Adrenal gland (tissue), 5 donors: Measurements from ENCODE around the gene SLC34A3.

Experiments used
- POLR2A ChIP-seq, 2 donors: fragments of 450-650 bp; IDR thresholded peaks; one replicate each; pipeline ENCODE4 v1.6.1; 2017; ENCODE audit warnings: antibody characterized with exemption in 2 of 2, mild to moderate bottlenecking in 2 of 2, moderate library complexity in 1 of 2
- TF ChIP-seq, protein P1 (sequence below), 6 experiments: fragments of 450-650 bp in 4 of 6; fragments of 200-600 bp in 2 of 6; sonication (generic) in 1 of 6; IDR thresholded peaks; 1 replicate in 5 of 6; 2 replicates in 1 of 6; pipeline versions ENCODE4 v1.5.1 to v1.8.0; 2016 to 2021; ENCODE audit warnings: antibody characterized with exemption in 6 of 6, mild to moderate bottlenecking in 2 of 6, moderate library complexity in 1 of 6
- donor health status: DM: no; HTN: no; CAD: no.

DNA sequence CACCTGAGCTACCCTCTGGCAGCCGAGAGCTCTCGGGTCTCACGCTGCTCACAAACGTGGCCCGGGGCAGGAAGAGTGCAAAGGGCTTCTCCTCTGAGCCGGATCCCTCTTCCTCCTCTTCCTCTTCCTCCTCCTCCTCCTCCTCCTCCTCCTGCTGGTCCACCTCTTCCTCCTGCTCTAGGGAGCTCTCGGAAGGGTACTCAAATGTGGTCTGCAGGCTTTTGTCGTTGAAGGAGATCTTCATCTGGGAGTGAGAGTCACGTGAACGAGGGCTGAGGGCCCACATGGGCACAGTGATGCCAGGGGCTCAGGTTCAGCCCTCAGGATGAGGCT is 38.3 kb upstream of the SLC34A3 start:
- TF ChIP-seq POLR2A (IDR thresholded peaks at IDR 0.05) = no peak
- TF ChIP-seq, protein P1, sequence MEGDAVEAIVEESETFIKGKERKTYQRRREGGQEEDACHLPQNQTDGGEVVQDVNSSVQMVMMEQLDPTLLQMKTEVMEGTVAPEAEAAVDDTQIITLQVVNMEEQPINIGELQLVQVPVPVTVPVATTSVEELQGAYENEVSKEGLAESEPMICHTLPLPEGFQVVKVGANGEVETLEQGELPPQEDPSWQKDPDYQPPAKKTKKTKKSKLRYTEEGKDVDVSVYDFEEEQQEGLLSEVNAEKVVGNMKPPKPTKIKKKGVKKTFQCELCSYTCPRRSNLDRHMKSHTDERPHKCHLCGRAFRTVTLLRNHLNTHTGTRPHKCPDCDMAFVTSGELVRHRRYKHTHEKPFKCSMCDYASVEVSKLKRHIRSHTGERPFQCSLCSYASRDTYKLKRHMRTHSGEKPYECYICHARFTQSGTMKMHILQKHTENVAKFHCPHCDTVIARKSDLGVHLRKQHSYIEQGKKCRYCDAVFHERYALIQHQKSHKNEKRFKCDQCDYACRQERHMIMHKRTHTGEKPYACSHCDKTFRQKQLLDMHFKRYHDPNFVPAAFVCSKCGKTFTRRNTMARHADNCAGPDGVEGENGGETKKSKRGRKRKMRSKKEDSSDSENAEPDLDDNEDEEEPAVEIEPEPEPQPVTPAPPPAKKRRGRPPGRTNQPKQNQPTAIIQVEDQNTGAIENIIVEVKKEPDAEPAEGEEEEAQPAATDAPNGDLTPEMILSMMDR (IDR thresholded peaks at IDR 0.05) = no peak
